ENCODE results near the gene SEC61B.

Gene SEC61B

DNA sequence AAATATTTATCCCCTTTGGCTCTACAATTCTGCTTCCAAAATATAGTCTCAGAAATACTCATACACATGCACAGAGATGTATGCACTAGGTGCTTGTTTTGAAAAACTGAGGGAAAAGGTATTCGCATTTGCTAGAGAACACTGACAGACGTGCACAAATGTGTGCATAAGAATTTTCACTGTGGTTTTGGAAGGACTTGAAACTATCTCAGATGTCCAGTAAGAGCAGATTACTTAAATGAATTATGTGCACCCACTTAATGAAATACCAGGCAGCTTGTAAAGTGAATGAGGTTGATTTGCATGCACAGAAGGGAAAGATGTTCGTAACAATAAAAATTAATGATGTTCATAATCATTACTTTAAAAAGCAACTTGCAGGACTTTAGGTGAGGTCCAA is 48.4 kb downstream of the SEC61B start:
- no peak overlapping the region for H2BK5ac ChIP-seq (ENCODE audit: low read depth, low read length, poor library complexity, severe bottlenecking)
- no peak overlapping the region for H3K4ac ChIP-seq (ENCODE audit: low read depth in 1 of 2, low read length in 2 of 2)
- no peak overlapping the region for H3K18ac ChIP-seq (ENCODE audit: low read depth in 1 of 2, low read length in 2 of 2)
- no peaks in the 10 kb centered on the region for H3K36me3 ChIP-seq (ENCODE audit: control insufficient read depth in 1 of 2, insufficient read depth in 2 of 2, low read depth in 1 of 2, low read length in 2 of 2)
- H3K9ac ChIP-seq (ENCODE audit: low read length), result no peak overlapping the region
- H4K8ac ChIP-seq (ENCODE audit: low read length), result no peak overlapping the region
- H3K23ac ChIP-seq (ENCODE audit: low read length in 2 of 2), result no peak overlapping the region
- no peak overlapping the region for H2AK5ac ChIP-seq (ENCODE audit: low read length, severe bottlenecking)
- no peak overlapping the region for H4K91ac ChIP-seq (ENCODE audit: low read length)
- no peak overlapping the region for H3K27ac ChIP-seq (ENCODE audit: low read length, poor library complexity, severe bottlenecking)
- no peak overlapping the region for H3K4me2 ChIP-seq (ENCODE audit: low read length, poor library complexity, severe bottlenecking)
- no peak overlapping the region for H3K4me3 ChIP-seq (ENCODE audit: insufficient read depth in 1 of 2, low read depth in 1 of 2, low read length in 2 of 2)
- H2BK12ac ChIP-seq (ENCODE audit: low read length in 2 of 2), result no peak overlapping the region
- H2BK120ac ChIP-seq (ENCODE audit: low read depth, low read length), result no peak overlapping the region
- H2AFZ ChIP-seq (ENCODE audit: low read depth, low read length), result no peak overlapping the region
- H3K27me3 ChIP-seq (ENCODE audit: control insufficient read depth in 1 of 2, insufficient read depth in 1 of 2, low read length in 2 of 2), result no peaks in the 10 kb centered on the region
- WGBS, result 47% methylated on average over 2 of the region's 3 CpGs
- no peak for DNase-seq
- no peaks in the 10 kb centered on the region for H3K79me1 ChIP-seq (replicated peaks; ENCODE audit: low read length, poor library complexity, severe bottlenecking)
- H2BK15ac ChIP-seq (ENCODE audit: low read depth, poor library complexity, severe bottlenecking), result no peak overlapping the region
- no peak overlapping the region for H3K14ac ChIP-seq (ENCODE audit: low read length in 2 of 2)
- no peaks in the 10 kb centered on the region for H3K9me3 ChIP-seq (ENCODE audit: control insufficient read depth, low read length)
- H3K4me1 ChIP-seq (ENCODE audit: control insufficient read depth, insufficient read depth, low read depth, low read length), result peaks cover 1% of the 10 kb centered on the region

DNA sequence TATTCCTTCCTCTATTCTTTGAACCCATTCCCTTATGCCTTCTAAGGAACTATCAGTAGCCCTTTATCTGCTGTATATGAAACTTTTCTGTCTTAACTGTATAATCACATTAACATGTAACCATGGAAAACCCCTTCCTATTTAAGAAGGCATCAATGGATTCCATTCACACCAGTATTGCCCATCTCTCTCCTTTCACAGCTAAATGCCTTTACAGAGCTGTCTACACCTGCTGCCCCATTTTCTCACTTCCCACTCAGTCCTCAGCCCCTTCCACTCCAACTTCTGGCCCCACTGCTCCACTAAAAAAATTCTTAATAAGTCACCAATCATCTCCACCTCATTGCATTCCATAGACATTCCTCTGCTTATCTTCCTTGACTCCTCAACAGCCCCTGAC is 50.8 kb downstream of the SEC61B start:
- H3K18ac ChIP-seq (ENCODE audit: low read depth in 1 of 2, low read length in 2 of 2), result no peak overlapping the region
- no peak overlapping the region for H3K14ac ChIP-seq (ENCODE audit: low read length in 2 of 2)
- H3K4me1 ChIP-seq (ENCODE audit: control insufficient read depth, insufficient read depth, low read depth, low read length), result peaks cover 1% of the 10 kb centered on the region
- H4K8ac ChIP-seq (ENCODE audit: low read length), result no peak overlapping the region
- H2BK15ac ChIP-seq (ENCODE audit: low read depth, poor library complexity, severe bottlenecking), result no peak overlapping the region
- no peak overlapping the region for H3K4me3 ChIP-seq (ENCODE audit: insufficient read depth in 1 of 2, low read depth in 1 of 2, low read length in 2 of 2)
- H3K27me3 ChIP-seq (ENCODE audit: control insufficient read depth in 1 of 2, insufficient read depth in 1 of 2, low read length in 2 of 2), result no peaks in the 10 kb centered on the region
- H2BK12ac ChIP-seq (ENCODE audit: low read length in 2 of 2), result no peak overlapping the region
- no peak overlapping the region for H3K9ac ChIP-seq (ENCODE audit: low read length)
- no peak overlapping the region for H2AFZ ChIP-seq (ENCODE audit: low read depth, low read length)
- H2BK120ac ChIP-seq (ENCODE audit: low read depth, low read length), result no peak overlapping the region
- no peaks in the 10 kb centered on the region for H3K79me1 ChIP-seq (replicated peaks; ENCODE audit: low read length, poor library complexity, severe bottlenecking)
- no peak overlapping the region for H3K4me2 ChIP-seq (ENCODE audit: low read length, poor library complexity, severe bottlenecking)
- H3K36me3 ChIP-seq (ENCODE audit: control insufficient read depth in 1 of 2, insufficient read depth in 2 of 2, low read depth in 1 of 2, low read length in 2 of 2), result no peaks in the 10 kb centered on the region
- H3K27ac ChIP-seq (ENCODE audit: low read length, poor library complexity, severe bottlenecking), result no peak overlapping the region
- no peak overlapping the region for H4K91ac ChIP-seq (ENCODE audit: low read length)
- no peak overlapping the region for H3K4ac ChIP-seq (ENCODE audit: low read depth in 1 of 2, low read length in 2 of 2)
- H3K23ac ChIP-seq (ENCODE audit: low read length in 2 of 2), result no peak overlapping the region
- H3K9me3 ChIP-seq (ENCODE audit: control insufficient read depth, low read length), result no peaks in the 10 kb centered on the region
- H2BK5ac ChIP-seq (ENCODE audit: low read depth, low read length, poor library complexity, severe bottlenecking), result peak overlapping the region; percentile 22
- no peak for DNase-seq
- H2AK5ac ChIP-seq (ENCODE audit: low read length, severe bottlenecking), result no peak overlapping the region

DNA sequence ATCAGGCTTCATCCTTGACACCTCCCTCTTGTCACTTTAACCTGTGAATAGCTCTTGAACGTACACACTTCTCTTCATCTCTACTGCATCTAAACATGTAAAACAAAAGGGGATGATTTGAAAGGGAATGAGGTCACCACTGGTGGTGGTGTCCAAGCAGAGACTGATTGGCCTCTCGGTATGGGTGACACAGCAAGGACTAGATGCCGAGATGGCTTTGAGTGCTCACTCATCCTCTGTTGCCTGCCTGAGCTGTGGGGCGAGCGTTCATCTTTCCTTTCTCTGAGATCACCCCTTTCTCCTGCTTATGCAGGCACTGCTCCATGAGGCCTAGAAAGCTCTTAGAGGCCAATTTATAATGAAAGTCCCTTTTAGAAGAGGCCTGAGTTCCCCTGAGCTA is 51.9 kb downstream of the SEC61B start:
- Histone ChIP-seq H3K9ac (ENCODE audit: low read length) (no peak overlapping the region), H3K27ac (ENCODE audit: low read length, poor library complexity, severe bottlenecking) (no peak overlapping the region), H2AFZ (ENCODE audit: low read depth, low read length) (no peak overlapping the region), H4K91ac (ENCODE audit: low read length) (no peak overlapping the region), H2BK12ac (ENCODE audit: low read length in 2 of 2) (no peak overlapping the region), H3K27me3 (ENCODE audit: control insufficient read depth in 1 of 2, insufficient read depth in 1 of 2, low read length in 2 of 2) (no peaks in the 10 kb centered on the region), H3K79me1 (replicated peaks; ENCODE audit: low read length, poor library complexity, severe bottlenecking) (no peaks in the 10 kb centered on the region), H2BK120ac (ENCODE audit: low read depth, low read length) (no peak overlapping the region), H3K4me3 (ENCODE audit: insufficient read depth in 1 of 2, low read depth in 1 of 2, low read length in 2 of 2) (no peak overlapping the region), H4K8ac (ENCODE audit: low read length) (no peak overlapping the region), H2BK5ac (ENCODE audit: low read depth, low read length, poor library complexity, severe bottlenecking) (no peak overlapping the region), H3K18ac (ENCODE audit: low read depth in 1 of 2, low read length in 2 of 2) (no peak overlapping the region), H3K4ac (ENCODE audit: low read depth in 1 of 2, low read length in 2 of 2) (no peak overlapping the region), H3K36me3 (ENCODE audit: control insufficient read depth in 1 of 2, insufficient read depth in 2 of 2, low read depth in 1 of 2, low read length in 2 of 2) (no peaks in the 10 kb centered on the region), H3K4me1 (ENCODE audit: control insufficient read depth, insufficient read depth, low read depth, low read length) (peaks cover 1% of the 10 kb centered on the region), H2AK5ac (ENCODE audit: low read length, severe bottlenecking) (no peak overlapping the region), H3K23ac (ENCODE audit: low read length in 2 of 2) (no peak overlapping the region), H2BK15ac (ENCODE audit: low read depth, poor library complexity, severe bottlenecking) (no peak overlapping the region), H3K9me3 (ENCODE audit: control insufficient read depth, low read length) (no peaks in the 10 kb centered on the region), H3K14ac (ENCODE audit: low read length in 2 of 2) (no peak overlapping the region), H3K4me2 (ENCODE audit: low read length, poor library complexity, severe bottlenecking) (no peak overlapping the region)
- no peak for DNase-seq
- 98% methylated on average over 4 of the region's 5 CpGs for WGBS

DNA sequence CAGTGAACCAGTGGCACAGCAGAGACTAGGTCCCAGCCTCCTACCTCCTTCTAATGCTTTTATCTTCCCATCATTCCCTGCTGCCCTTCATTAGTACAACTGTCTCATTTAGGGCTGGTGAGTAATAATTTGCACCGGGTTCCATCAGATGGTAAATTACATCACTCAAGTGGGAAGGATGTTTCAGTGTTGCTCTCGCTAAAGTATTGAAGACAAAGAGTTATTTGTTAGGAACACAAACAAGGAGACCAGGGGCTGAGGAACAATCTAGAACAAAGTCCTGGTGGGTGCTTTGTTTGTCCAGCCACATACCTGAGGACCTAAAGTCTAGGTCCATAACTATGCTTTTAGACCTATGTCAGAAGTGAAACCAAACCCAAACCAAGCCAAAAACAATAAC is 52.4 kb downstream of the SEC61B start:
- Histone ChIP-seq H3K18ac (ENCODE audit: low read depth in 1 of 2, low read length in 2 of 2) (no peak overlapping the region), H3K14ac (ENCODE audit: low read length in 2 of 2) (no peak overlapping the region), H2BK5ac (ENCODE audit: low read depth, low read length, poor library complexity, severe bottlenecking) (no peak overlapping the region), H2AFZ (ENCODE audit: low read depth, low read length) (no peak overlapping the region), H3K4me3 (ENCODE audit: insufficient read depth in 1 of 2, low read depth in 1 of 2, low read length in 2 of 2) (no peak overlapping the region), H3K79me1 (replicated peaks; ENCODE audit: low read length, poor library complexity, severe bottlenecking) (no peaks in the 10 kb centered on the region), H3K9me3 (ENCODE audit: control insufficient read depth, low read length) (no peaks in the 10 kb centered on the region), H2BK120ac (ENCODE audit: low read depth, low read length) (no peak overlapping the region), H3K4me2 (ENCODE audit: low read length, poor library complexity, severe bottlenecking) (no peak overlapping the region), H3K4me1 (ENCODE audit: control insufficient read depth, insufficient read depth, low read depth, low read length) (peaks cover 1% of the 10 kb centered on the region), H3K23ac (ENCODE audit: low read length in 2 of 2) (no peak overlapping the region), H3K27ac (ENCODE audit: low read length, poor library complexity, severe bottlenecking) (no peak overlapping the region), H2AK5ac (ENCODE audit: low read length, severe bottlenecking) (no peak overlapping the region), H3K36me3 (ENCODE audit: control insufficient read depth in 1 of 2, insufficient read depth in 2 of 2, low read depth in 1 of 2, low read length in 2 of 2) (no peaks in the 10 kb centered on the region), H4K91ac (ENCODE audit: low read length) (no peak overlapping the region), H2BK15ac (ENCODE audit: low read depth, poor library complexity, severe bottlenecking) (no peak overlapping the region), H2BK12ac (ENCODE audit: low read length in 2 of 2) (no peak overlapping the region), H3K4ac (ENCODE audit: low read depth in 1 of 2, low read length in 2 of 2) (no peak overlapping the region), H3K9ac (ENCODE audit: low read length) (no peak overlapping the region), H4K8ac (ENCODE audit: low read length) (no peak overlapping the region), H3K27me3 (ENCODE audit: control insufficient read depth in 1 of 2, insufficient read depth in 1 of 2, low read length in 2 of 2) (no peaks in the 10 kb centered on the region)
- 50% methylated on average over 2 of the region's 2 CpGs for WGBS
- DNase-seq, result no peak

All from mesenchymal stem cell (in vitro differentiated cells and primary cell).